HG03103 (cell line): ENCODE data around the gene LRRC8B.

Source experiments
- ATAC-seq: cut with Tn5 transposase; IDR thresholded peaks from one replicate; pipeline ENCODE4 v1.9.1; 2021; ENCODE audit warnings: low read depth; ENCODE audit not compliant: unreplicated experiment

LRRC8B gene

DNA sequence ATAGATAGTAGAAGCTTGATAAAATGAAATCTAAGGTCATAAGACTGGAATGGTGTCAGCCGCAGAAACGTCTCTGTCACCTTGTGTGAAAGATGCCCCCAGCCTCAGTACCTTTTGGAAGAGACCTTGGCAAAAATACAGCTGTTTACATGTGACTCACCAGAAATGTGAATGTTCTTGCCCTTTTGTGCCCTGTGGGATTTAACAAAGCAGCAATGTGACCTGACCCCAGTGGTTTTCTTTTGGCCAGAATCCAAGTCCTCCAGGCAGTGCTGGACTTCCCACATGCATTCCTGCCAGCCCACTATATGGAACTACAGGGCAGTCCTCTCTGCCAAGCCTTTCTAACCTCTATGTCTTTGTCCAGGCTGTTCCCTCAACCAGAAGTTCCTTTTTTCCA is 81.1 kb downstream of the LRRC8B start:
- no peak for ATAC-seq

DNA sequence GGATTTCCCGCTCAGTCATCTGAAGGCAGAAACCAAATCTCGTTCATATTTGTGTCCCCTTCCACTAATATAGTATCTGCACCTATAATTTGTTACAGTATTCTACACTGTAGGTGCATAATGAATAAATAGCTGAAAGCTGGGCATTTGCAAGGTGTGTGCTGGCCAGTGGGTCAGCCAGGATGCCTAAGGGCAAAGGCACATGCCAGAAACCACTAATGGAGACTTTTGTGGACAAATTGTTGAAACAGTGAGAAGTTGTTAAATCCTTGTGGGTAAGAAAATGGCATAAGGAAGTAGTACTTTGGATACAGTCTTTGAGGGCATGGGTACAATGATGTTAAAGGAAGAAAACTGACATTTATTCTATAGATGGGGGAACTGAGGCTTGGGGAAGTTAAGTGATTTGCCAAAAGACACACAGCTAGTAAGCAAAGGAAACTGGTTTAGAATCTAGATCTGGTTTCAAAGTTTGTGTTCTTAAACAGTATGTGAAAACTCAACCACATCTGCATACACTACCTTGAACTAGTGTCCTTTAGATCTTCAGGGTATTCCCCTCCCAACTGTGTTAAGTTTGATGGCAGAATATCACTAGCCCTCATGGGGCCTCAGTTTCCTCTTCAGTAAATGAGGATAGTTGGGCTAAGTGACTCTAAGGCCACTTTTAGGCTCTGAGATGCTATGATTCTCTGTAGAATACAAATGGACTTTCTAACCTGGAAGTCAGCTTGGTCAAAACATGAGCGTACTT is 81.8 kb downstream of the LRRC8B start:
- no peak for ATAC-seq

DNA sequence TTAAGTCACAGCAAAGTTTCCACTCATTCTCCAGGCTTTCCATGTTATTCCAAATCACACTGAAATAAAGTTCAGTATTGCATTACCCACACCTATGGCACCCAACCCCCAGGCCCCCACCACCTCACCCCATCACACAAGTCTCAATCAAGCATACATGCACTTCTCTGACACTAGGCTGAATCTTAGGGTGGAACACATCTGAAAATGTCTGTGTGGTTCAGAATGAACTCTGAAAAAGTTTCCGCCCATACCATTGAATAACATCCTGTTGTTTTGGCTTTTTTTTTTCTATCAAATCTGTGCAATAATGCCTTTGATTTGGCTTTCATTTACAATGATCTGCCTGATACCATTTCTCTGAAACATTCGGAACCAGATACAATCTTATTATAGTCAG is 82.5 kb downstream of the LRRC8B start:
- ATAC-seq: no peak

DNA sequence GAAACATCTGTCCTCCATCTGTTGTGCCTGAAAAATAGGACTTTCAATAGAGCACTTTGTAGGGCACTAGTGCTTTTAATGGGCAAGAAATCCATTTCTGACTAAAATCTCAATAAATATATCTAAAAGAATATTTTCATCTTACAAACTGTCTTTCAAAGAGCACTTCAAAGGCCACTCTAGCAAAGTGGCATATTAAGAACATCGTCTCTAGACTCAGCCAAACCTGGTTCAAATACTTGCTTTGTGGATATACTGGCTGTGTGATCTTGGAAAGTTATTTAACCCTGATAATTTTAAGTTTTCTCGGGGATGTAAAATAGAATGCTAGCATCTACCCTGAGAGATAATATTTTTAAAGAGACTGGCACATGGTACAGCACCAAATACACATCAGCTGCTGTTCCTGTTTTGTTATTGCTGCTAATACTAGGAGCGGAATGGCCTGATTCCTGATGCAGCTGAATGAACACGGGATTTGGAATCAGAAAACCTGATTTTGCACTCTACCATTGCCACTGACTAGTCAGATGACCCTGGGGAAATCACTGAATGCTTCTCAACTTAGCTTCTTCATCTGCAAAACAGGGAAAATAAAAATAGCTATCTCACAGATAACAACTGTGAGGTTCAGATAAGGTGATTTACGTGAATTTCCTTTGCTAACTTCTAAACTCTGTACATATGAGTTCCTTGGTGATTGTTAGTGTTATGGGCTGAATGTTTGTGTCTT is 83.1 kb downstream of the LRRC8B start:
- ATAC-seq: no peak

DNA sequence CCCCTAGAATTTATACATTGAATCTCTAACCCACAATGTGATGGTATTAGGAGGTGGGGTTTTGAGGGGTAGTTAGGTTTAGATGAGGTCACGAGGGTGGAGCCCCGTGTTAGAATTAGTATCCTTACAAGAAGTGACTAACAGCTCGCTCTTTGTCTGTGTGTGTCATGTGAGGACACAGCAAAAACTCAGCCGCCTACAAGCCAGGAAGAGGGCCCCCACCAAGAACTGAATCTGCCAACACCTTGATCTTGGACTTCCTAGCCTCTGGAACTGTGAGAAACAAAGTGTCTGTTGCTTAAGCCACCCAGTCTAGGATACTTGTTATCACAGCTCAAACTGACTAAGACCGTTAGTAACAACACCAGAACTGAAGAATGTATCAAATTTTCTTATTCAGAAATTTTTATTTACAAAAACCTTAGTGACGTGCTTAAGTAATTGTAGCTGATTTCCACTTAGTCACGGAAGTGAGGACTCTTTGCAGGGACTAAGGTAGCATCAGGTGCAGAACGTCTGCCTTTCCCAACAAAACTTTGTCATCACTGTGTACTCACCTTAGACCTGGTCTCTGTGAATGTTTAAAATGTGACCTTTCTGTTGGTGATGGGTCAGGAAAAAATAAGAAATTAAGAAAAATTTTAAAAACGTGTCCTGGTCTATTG is 83.8 kb downstream of the LRRC8B start:
- ATAC-seq: no peak

DNA sequence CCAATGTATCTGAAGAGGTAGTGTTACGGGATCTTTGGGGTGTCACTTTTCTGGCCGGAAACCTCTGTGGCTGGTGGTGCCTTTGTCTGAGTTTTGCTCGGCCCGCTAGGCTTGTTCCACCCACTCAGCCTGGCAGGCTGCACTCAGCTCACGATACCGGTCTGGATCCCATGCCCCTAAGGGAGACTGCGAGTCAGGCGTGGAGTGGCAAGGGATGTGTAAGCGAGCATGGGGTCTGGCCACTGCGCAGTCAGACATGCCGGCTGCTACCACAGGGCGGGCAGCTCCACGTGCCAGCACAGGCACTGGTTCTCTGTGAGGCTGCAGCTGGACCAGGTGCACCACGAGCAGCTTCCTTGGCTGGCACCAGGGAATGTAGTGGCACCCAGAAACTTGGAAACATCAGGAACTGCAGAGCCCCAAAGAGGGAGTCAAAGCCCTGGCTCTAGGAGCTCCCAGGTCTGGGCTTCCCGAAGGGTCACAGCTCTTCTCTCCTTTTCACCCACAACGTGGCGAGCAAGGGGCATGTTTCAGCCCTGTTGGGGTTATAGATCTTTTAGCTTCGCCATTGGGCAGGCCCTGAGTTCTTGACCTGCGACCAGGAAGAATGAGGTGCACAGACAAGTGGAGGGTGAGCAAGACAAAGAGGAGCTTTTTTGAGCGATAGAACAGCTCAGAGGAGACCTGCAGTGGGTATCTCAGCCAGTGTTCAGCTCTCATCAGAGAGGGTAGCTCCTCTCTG is 84.5 kb downstream of the LRRC8B start:
- ATAC-seq: no peak

DNA sequence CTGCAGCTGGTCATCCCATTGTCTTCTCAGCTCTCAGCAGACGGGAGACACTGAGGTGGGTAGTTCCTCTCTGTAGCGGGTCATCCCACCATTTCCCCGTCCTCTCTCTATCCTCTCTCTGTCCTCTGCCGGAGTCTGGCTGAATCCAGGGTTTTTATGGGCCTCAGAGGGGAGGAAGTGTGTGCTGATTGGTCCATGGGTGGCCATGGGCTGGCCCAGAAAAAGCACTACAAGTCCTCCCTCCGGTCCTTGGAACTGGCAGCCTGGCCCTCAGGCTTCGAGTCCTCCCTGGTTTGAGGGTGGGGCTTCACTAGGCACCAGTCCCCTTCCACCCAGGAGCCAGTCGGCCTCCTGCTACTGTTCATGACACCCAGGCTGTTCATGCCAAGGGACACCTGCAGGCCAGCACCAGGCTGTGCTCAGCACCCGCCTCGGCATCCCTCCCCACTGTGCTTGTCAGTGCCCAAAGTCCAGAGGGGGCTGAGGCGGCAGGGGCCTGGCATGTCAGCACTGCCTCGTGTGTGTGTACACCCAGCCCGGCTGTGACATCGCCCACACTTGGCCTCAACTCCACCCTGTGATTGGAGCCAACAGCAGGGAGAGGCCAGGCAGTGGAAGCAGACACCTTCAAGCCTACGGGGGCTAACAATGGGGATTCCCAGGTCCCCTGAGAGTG is 85.3 kb downstream of the LRRC8B start:
- ATAC-seq: no peak

DNA sequence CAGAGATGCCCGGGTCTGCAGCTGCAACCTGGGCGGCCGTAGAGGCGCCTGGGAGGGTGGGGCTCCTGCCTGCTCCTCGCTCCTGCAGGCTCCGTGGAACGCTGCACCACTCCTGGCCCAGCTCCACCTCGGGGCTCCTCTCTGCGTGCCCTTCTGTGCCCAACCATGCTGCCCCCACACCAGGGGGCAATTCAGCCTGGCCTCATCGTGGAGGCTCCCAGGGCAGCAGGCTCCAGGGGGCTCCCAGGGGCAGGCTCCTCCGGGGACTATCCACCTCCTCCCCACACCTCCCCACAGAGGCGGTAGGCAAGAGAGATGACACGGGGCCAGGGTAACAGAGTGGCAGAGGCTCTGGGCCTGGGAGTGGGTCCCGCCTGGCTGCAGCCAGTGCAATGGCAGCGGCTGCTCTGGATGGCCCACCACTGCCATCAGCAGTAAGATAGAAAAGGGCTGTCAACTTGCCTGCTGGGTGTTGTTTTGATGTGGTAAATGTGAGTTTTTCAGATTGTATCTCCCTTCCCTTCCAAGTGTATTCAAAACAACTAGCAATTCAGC is 85.9 kb downstream of the LRRC8B start:
- no peak for ATAC-seq

DNA sequence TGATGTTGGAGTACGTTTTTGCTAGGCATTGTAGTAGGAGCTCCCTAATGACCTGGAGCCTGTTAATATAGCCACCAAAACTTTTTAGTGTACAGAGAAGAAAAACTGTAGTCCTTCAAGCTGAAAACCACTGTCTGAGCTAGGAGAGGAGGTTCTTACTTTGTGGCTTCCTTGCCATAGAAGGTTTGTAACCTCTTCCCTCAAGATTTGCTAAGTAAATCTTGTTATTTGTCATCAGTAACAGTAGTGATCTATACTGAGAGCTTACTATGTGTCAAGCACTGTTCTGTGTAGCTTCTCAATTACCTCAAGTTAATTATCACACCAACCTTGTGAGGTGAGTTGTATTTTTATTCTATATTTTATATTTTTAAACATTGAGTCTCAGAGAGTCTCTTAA is 87.1 kb downstream of the LRRC8B start:
- ATAC-seq: peak; percentile 93

DNA sequence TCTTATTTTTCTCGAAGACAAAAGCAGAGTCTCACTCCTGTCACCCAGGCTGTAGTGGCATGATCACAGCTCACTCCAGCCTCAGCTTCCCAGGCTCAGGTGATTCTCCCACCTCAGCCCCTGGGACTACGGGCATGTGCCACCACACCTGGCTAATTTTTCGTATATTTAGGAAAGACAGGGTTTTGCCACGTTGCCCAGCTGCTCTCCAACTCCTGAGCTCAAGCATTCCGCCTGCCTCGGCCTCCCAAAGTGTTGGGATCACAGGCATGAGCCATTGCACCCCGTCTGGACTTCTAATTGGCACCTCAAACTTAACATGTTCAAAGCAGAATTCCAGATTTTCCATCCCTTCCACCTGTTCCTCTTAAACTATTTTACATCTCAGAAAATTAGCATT is 89.3 kb downstream of the LRRC8B start:
- ATAC-seq: no peak

DNA sequence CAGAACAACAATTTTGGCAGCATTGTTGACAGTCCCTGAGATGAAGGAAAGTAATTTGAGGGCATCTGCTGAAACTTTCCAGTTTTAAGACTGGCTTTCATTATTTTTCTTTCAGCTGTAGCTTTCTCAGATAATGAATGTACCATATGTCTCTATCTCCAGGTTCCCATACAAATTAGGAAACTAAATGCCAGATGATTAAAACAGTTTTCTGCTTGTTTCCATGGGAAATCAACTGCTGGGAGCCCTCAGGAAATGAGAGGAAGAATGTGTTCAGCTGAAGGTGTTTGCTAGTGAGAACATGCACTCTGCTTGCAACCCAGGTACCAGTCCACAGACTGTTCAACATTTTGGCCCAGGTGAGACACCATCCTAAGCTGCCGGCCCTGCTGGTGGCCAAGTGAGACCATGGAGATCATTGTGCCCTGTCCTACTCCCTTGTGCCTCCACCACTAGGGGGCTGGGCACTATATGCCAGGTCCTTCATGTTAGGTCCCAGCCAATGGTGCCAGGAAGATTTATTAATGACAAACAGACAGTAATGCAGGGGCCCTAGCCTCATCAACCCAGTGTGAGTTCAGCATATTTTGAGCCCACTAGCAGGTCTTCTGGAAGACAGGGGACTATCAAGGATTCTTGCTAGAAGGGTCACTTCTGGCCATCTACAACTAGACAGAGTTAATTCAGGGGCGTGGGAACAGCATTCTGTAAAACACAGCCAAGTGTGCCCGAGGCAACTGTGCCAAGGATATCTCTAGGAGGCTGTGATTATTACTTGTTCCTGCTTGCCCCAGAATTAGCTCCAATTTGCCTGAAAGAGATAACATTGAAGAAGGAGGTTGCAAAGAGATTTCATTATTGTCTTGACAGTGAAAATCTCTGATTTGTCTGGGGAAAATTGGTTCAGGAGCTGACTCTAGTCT is 91.3 kb downstream of the LRRC8B start:
- no peak for ATAC-seq

DNA sequence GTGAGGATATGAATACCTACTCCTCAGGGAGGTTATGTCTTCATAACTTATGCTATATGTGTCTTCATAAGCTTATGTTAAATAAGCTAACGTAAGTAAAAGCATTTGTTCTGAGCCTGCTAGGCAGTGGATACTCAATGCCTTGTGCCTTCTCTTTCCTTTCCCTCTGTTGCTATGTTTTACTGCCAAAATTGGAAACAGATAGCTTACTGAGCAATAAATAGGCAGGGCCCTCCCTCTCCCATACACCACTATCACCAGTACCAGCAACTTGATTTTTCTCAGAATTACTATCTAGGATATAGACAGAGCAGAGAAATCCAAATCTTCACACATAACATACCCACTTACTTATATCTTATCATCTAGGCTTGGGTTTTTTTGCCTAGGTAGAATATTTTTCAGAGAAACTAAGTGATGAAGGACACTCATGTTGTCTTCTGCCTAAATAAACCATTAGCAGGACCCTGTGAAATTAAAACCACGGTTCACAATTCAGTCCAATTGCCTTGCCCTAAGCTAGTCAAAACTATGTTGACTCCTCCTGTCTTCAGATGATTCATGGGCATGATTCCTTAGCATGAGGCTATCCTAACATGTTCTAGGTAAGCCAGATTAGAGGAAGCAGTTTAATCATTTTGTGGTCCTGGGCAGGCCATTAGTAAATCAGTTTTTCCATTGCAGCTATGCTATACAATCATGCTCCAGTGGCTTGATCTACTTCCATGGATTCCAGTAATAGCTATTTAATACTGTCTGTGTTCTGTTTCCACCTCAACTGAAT is 92.4 kb downstream of the LRRC8B start:
- no peak for ATAC-seq

DNA sequence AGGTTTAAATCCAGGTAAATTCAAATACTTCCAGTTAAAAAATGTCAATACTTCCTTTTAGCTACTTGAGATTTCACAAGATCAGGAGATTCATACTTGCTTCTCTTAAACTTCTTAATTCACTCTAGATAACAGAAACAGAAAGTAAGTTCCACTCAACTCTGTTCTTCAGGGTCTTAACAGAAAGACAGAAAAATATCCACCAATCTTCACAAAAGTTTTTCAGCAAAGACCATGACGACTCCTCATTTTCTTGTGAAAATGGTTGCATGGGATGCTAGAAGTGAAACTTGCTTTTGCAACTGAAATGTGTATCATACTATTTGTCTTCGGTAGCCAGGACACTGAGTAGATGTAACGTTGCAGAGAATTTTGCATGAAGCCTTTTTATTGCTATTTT is 96.0 kb downstream of the LRRC8B start:
- ATAC-seq: no peak

DNA sequence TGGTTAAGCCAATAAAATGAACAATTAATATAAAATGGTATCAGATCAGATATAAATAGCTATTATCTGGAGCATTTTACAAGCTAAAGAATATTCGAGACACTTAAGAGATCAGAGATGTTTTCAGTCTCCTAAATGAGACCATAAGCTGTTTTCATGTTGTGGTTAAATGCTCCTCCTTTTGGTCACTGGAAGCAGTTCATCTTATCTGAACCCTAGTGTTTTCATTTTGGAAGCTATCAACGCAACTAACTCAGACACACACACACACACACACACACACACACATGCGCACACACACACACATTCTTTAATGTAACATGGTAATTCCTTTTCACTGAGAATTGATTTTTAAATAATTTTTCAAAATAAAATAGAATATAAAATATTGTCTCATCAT is 98.3 kb downstream of the LRRC8B start:
- ATAC-seq: no peak

DNA sequence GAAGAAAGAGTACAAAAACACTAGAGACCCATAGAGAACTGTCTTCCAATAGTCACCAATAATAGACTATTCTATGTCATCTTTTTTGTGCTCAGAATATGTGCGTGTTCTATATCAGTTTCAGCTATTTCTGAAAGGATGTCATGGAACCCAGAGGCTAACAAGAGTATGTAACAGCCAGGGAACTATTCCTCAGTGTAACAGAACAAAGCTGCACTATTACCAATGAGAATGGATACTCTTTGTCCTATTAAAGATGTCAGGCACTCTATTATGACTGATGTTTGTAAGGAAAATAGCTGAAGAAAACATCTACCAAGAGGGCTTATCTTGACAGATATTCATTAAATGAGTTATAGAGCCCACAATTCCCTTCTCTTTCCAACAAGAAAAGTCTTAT is 99.7 kb downstream of the LRRC8B start:
- no peak for ATAC-seq

DNA sequence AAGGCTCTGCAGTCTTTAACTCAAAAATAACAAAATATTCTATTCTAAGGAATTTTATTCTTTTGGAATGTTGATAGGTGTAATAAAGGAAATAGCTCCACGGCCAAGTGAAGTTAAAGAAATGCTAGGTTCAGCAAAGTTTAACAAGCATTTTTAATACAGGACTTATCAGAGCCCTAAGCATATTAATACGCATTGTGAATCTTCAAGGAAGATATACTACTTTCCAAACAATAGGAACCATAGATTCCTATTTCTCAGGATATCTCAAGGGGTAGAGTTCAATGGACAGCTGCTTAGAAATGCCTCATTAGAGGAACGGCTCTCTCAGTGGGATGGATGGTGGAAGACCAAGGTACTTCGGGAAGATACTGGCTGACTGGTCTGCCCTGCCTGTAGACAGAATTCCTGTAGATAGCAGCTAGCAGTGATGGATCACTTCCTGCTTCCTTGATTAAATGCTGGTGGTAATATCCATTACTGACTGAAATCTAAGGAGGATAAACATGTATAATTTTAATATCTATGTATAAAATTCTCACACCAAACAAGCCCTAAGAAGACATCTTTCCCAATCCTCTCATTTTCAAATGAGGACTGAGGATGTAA is 100.2 kb downstream of the LRRC8B start:
- ATAC-seq: no peak

DNA sequence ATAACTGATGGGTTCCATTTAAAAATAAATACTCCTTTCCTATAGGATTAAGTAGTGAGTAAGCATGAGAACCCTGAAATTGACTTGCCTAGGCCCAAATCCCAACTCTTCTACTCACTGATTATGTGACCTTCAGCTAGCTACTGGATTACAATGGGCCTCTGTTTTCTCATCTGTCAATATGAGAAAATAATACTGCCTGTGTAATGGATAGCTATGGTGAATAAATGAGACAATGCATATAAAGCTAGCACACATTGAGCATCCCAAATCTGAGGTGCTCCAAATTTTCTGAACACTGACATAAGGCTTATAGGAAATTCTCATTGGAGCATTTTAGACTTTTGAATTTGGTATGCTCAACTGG is 103.0 kb downstream of the LRRC8B start:
- ATAC-seq: no peak

DNA sequence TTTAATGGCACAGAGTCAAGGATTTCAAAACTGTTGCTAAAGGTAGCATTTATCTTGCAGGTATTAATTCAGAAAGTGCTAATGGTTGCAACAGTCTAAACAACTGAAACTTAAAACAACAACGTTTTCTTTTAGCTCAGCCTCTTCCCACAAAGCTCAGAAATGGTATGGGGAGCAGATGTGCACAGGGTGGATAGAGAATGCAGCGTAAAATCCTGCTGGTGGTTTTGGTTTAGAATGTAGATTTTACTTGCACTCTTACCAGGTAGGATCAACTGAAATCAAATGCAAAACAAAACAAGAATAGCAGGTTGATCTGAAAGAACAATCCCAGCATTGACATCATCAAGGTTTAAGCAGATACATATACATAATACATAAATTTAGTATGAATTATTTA is 104.5 kb downstream of the LRRC8B start:
- no peak for ATAC-seq
